Measurements from ENCODE around the gene ZCCHC24.
"Not testable (repeated sequence)": the region's sequence is repeated elsewhere in the genome, so short reads cannot be mapped to it uniquely, and the experiment has no call there.

The ZCCHC24 gene

GRCh38 chr10:79334573-79334972 is 110.9 kb downstream of the ZCCHC24 start:
- H3K4me3 ChIP-seq (ENCODE audit: low read length): no peak overlapping the region
- no peak for TF ChIP-seq CTCF (conservative IDR thresholded peaks at IDR 0.05; ENCODE audit: low read length)
- DNase-seq (ENCODE audit: low read depth): no peak

DNA sequence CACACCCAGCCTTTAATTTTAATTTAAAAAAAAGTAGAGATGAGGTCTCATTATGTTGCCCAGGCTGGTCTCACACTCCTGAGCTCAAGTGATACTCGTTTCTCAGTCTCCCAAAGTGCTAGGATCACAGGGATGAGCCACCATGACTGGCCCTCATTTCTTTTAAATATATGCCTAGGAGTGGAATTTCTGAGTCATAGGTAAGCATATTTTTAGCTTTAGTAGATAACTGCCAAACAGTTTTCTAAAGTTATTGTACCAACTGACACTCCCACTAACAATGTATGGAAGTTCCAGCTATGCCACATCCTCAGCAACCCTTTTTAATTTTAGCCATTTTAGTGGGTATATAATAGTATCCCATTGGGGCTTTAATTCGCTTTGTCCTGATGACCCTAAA is 111.9 kb downstream of the ZCCHC24 start:
- no peak for TF ChIP-seq CTCF (conservative IDR thresholded peaks at IDR 0.05; ENCODE audit: low read length)
- H3K4me3 ChIP-seq (ENCODE audit: low read length): no peak overlapping the region
- peak; percentile 52 for DNase-seq (ENCODE audit: low read depth)

DNA sequence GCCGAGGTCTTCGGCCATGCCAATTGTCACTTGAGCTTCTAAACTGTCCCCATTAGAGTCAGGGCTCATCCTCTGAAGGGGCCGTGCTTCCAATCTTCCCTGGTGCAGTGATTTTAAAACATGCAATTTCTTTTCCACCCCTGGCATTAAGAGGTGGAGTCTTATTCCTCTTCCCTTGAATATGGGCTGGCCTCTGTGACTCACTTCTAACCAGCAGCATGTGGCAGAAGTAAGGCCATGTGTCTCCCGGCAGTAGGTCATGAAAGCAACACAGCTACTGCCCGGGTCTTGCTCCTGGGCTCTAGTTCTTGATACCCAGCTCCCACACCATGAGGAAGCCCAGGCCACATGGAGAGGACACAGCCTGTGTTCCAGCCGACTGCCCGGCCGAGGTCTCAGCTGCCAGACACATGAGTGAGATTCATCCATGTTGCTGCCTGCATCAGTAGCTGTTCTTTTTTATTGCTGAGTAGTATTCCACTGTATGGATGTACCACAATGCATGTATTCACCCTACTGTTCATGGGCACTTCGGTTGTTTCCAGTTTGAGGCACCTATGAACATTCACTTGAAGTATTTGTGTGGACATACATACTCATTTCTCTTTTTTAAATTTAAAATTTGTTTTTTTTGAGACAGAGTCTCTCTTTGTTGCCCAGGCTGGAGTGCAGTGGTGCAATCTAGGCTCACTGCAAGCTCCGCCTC is 112.7 kb downstream of the ZCCHC24 start:
- DNase-seq (ENCODE audit: low read depth); H3K4me3 ChIP-seq (ENCODE audit: low read length): not testable (repeated sequence)
